PFSK-1 (cell line): ENCODE data around the gene ATF6.

ENCODE experiments used
- POLR2AphosphoS5 ChIP-seq: IDR thresholded peaks from 2 replicates; pipeline ENCODE4 v1.6.1; 2012; ENCODE audit warnings: low read depth, mild to moderate bottlenecking, control low read depth, low read length, moderate library complexity
- SIN3A ChIP-seq: IDR thresholded peaks from 2 replicates; pipeline ENCODE4 v1.6.1; 2012; ENCODE audit warnings: mild to moderate bottlenecking, low read length, moderate library complexity, borderline replicate concordance; ENCODE audit not compliant: insufficient read depth
- TAF1 ChIP-seq: IDR thresholded peaks from 2 replicates; pipeline ENCODE4 v1.6.1; 2012; ENCODE audit warnings: low read length, control low read depth, borderline replicate concordance; ENCODE audit not compliant: insufficient read depth
- TF ChIP-seq, protein P1 (sequence below), 2 experiments: IDR thresholded peaks; 2 replicates each; pipeline versions ENCODE4 v1.6.1 to v1.8.0; 2011 to 2012; ENCODE audit warnings: low read depth in 2 of 2, low read length in 2 of 2, control low read depth in 1 of 2, inconsistent platforms in 1 of 2, mild to moderate bottlenecking in 1 of 2, moderate library complexity in 1 of 2; ENCODE audit not compliant: insufficient read depth in 1 of 2

- TF ChIP-seq POLR2AphosphoS5: no peak
- TF ChIP-seq, protein P1, sequence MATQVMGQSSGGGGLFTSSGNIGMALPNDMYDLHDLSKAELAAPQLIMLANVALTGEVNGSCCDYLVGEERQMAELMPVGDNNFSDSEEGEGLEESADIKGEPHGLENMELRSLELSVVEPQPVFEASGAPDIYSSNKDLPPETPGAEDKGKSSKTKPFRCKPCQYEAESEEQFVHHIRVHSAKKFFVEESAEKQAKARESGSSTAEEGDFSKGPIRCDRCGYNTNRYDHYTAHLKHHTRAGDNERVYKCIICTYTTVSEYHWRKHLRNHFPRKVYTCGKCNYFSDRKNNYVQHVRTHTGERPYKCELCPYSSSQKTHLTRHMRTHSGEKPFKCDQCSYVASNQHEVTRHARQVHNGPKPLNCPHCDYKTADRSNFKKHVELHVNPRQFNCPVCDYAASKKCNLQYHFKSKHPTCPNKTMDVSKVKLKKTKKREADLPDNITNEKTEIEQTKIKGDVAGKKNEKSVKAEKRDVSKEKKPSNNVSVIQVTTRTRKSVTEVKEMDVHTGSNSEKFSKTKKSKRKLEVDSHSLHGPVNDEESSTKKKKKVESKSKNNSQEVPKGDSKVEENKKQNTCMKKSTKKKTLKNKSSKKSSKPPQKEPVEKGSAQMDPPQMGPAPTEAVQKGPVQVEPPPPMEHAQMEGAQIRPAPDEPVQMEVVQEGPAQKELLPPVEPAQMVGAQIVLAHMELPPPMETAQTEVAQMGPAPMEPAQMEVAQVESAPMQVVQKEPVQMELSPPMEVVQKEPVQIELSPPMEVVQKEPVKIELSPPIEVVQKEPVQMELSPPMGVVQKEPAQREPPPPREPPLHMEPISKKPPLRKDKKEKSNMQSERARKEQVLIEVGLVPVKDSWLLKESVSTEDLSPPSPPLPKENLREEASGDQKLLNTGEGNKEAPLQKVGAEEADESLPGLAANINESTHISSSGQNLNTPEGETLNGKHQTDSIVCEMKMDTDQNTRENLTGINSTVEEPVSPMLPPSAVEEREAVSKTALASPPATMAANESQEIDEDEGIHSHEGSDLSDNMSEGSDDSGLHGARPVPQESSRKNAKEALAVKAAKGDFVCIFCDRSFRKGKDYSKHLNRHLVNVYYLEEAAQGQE (IDR thresholded peaks at IDR 0.05; ENCODE audit: insufficient read depth in 1 of 2, low read depth in 2 of 2, low read length in 2 of 2): no peak
- no peak for TF ChIP-seq SIN3A
- TF ChIP-seq TAF1: no peak
These were observed 216.4 kb downstream of the ATF6 start for GRCh38 chr1:161982507-161982895.
